ENCODE measurements around the gene FNDC3B.

DNA sequence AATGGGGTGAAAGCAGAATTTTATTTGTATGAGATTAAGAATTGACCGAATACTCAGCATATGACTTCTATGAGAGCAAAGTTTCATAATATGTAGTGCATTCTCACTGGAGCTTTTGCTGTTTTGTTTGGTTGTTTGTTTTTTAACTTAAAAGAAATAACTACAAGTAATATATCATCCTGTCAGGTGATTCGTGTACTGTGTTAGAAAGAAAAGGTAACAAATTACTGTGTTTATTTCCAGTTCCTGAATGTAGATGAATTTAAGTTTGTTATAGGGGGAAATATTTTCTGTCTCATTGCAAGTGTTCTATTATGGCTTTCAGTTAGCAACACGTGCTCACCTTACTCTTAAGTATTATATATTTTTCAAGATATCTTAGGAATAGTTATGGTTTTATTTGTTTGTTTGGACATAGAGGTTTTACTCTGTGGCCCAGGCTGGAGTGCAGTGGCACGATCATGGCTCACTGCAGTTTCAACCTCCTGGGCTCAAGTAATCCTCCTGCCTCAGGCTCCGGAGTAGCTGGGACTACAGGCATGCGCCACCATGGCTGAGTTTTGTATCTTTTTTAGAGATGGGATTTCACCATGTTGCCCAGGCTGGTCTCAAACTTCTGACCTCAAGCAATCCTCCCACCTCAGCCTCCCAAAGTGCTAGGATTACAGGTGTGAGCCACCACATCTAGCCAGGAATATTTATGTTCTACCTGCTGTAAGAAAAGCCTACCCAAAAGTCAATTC lies 125.4 kb downstream of the FNDC3B start:
- TF ChIP-seq, protein P1, sequence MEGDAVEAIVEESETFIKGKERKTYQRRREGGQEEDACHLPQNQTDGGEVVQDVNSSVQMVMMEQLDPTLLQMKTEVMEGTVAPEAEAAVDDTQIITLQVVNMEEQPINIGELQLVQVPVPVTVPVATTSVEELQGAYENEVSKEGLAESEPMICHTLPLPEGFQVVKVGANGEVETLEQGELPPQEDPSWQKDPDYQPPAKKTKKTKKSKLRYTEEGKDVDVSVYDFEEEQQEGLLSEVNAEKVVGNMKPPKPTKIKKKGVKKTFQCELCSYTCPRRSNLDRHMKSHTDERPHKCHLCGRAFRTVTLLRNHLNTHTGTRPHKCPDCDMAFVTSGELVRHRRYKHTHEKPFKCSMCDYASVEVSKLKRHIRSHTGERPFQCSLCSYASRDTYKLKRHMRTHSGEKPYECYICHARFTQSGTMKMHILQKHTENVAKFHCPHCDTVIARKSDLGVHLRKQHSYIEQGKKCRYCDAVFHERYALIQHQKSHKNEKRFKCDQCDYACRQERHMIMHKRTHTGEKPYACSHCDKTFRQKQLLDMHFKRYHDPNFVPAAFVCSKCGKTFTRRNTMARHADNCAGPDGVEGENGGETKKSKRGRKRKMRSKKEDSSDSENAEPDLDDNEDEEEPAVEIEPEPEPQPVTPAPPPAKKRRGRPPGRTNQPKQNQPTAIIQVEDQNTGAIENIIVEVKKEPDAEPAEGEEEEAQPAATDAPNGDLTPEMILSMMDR (conservative IDR thresholded peaks at IDR 0.05; ENCODE audit: low read depth, low read length): no peak
- TF ChIP-seq EZH2 (IDR thresholded peaks at IDR 0.05; ENCODE audit: low read length, unreplicated experiment): no peak
